Naive thymus-derived CD4-positive, alpha-beta T cell (primary cell): Measurements from ENCODE around the gene EMC6. TPM values are rescaled to one million over a fixed set of nuclear protein-coding genes. Genes with fewer than 3 reads are reported as not detected.

ENCODE experiments used
- ATAC-seq: fragments of 150-1000 bp; cut with Tn5 transposase; 2 replicates; pipeline ENCODE4 v1.10.0; 2021; ENCODE audit warnings: mild to moderate bottlenecking, moderate library complexity
- CTCF ChIA-PET: fragments of 350-600 bp; sonication (Branson Sonifier 250); formaldehyde crosslinking; loops from one replicate; lab custom pipeline; 2021; ENCODE audit warnings: antibody characterized with exemption; lab: Charles Lee
- POLR2A ChIA-PET: fragments of 350-600 bp; sonication (Branson Sonifier 250); formaldehyde crosslinking; loops from one replicate; lab custom pipeline; 2021; ENCODE audit warnings: antibody characterized with exemption, inconsistent platforms; lab: Charles Lee
- DNase-seq, 9 donors: peaks; one replicate each; pipeline versions ENCODE4 v3.0.0 to v3.0.0-alpha.2; 2020 to 2022; ENCODE audit warnings: mixed read lengths in 1 of 9
- H3K27ac ChIP-seq: one replicate; pipeline ENCODE4 v1.7.0; 2013; ENCODE audit warnings: mild to moderate bottlenecking, low read depth, low read length, moderate library complexity
- H3K27me3 ChIP-seq, 2 donors: one replicate each; pipeline ENCODE4 v1.7.0; 2013; ENCODE audit warnings: low read length in 2 of 2, mild to moderate bottlenecking in 2 of 2, moderate library complexity in 2 of 2; ENCODE audit not compliant: control insufficient read depth in 2 of 2, insufficient read depth in 2 of 2
- H3K36me3 ChIP-seq, 3 experiments: 1 replicate in 2 of 3; 2 replicates in 1 of 3; pipeline ENCODE4 v1.7.0; 2013; ENCODE audit warnings: low read length in 3 of 3, mild to moderate bottlenecking in 3 of 3, moderate library complexity in 1 of 3; ENCODE audit not compliant: insufficient read depth in 3 of 3, control insufficient read depth in 2 of 3
- H3K4me1 ChIP-seq, 2 donors: one replicate each; pipeline ENCODE4 v1.7.0; 2013; ENCODE audit warnings: low read length in 2 of 2, mild to moderate bottlenecking in 2 of 2, moderate library complexity in 1 of 2; ENCODE audit not compliant: control insufficient read depth in 2 of 2, insufficient read depth in 2 of 2
- H3K4me3 ChIP-seq: 2 replicates; pipeline ENCODE4 v1.7.0; 2013; ENCODE audit warnings: mild to moderate bottlenecking, low read length
- H3K9me3 ChIP-seq, 3 experiments: 1 replicate in 2 of 3; 2 replicates in 1 of 3; pipeline ENCODE4 v1.7.0; 2013; ENCODE audit warnings: low read length in 3 of 3; ENCODE audit not compliant: control insufficient read depth in 2 of 3
- H3K27ac Mint-ChIP-seq, 9 donors: one replicate each; pipeline ENCODE4 v1.8.0; 2020 to 2022; ENCODE audit warnings: mixed read lengths in 9 of 9, mild to moderate bottlenecking in 8 of 9, moderate library complexity in 5 of 9, inconsistent platforms in 2 of 9
- H3K27me3 Mint-ChIP-seq, 5 donors: one replicate each; pipeline ENCODE4 v1.8.0; 2021 to 2022; ENCODE audit warnings: mixed read lengths in 5 of 5, mild to moderate bottlenecking in 1 of 5
- H3K36me3 Mint-ChIP-seq, 5 donors: one replicate each; pipeline ENCODE4 v1.8.0; 2020 to 2022; ENCODE audit warnings: mixed read lengths in 5 of 5, mild to moderate bottlenecking in 3 of 5, inconsistent platforms in 1 of 5
- H3K4me1 Mint-ChIP-seq, 7 donors: one replicate each; pipeline ENCODE4 v1.8.0; 2020 to 2022; ENCODE audit warnings: mixed read lengths in 7 of 7, mild to moderate bottlenecking in 3 of 7, inconsistent platforms in 1 of 7
- H3K4me3 Mint-ChIP-seq, 10 donors: one replicate each; pipeline ENCODE4 v1.8.0; 2020 to 2022; ENCODE audit warnings: mild to moderate bottlenecking in 10 of 10, mixed read lengths in 10 of 10, moderate library complexity in 6 of 10, inconsistent platforms in 2 of 10
- H3K9me3 Mint-ChIP-seq, 11 donors: one replicate each; pipeline ENCODE4 v1.8.0; 2020 to 2022; ENCODE audit warnings: mixed read lengths in 11 of 11, mild to moderate bottlenecking in 4 of 11, inconsistent platforms in 1 of 11, moderate library complexity in 1 of 11
- intact Hi-C, 2 donors: fragments of 100-400 bp; cut with micrococcal nuclease; formaldehyde crosslinking; loops; one replicate each; pipeline ENCODE4 v1.15.1; 2023
- polyA plus RNA-seq, 2 donors: library from polyadenylated mRNA; unstranded; fragments of 300-500 nt; fragmentation: Illumina TruSeq; gene quantifications; one replicate each; pipeline ENCODE4 v1.2.3, GENCODE V29; 2021
- total RNA-seq, 6 experiments: library from RNA in 5 of 6; stranded (reverse) in 5 of 6; gene quantifications; 1 replicate in 5 of 6; 2 replicates in 1 of 6; pipeline ENCODE4 v1.2.3 and lab custom pipeline; 2021 to 2026

EMC6 gene
- total RNA-seq (10 to 100 TPM; 23.1 to 39.0 (median 31.2) TPM), polyA plus RNA-seq (100 to 1,000 TPM in 1 of 2 donors, 10 to 100 TPM in 1; 76.4 to 133 TPM), total RNA-seq (lab: John Stamatoyannopoulos, UW) (8.5 reads per million, percentile 33 among the genes with 10 or more reads in this experiment)

GRCh38 chr17:3668279-3669084 lies at the start of gene EMC6, which contains the start of gene TAX1BP3:
Gene EMC6 (plus strand): TSS chr17:3668812. CDS start chr17:3669147, 335 bp downstream.
Gene TAX1BP3 (minus strand): TSS chr17:3668578. CDS start chr17:3668526, 52 bp downstream.
- Mint-ChIP-seq H3K4me1 (peaks cover 21 to 43% (median 30%) of the 10 kb centered on the region in 7 donors), H3K9me3 (peaks cover 0 to 2% (median 0%) of the 10 kb centered on the region in 11 donors), H3K27ac (peak within 1 kb of the TSS; percentile 63 to 93 (median 85)), H3K36me3 (peaks cover 0 to 6% (median 0%) of the 10 kb centered on the region in 5 donors), H3K4me3 (peak within 1 kb of the TSS; percentile 82 to 94 (median 91)), H3K27me3 (peaks cover 0 to 2% (median 0%) of the 10 kb centered on the region in 5 donors)
- ATAC-seq (peak; percentile 96), DNase-seq (peak; percentile 97 to 100 (median 100))
- Histone ChIP-seq H3K4me1 (peaks cover 8 to 17% of the 10 kb centered on the region in 2 donors), H3K27me3 (no peaks in the 10 kb centered on the region), H3K27ac (peak within 1 kb of the TSS; percentile 76), H3K4me3 (peak within 1 kb of the TSS; percentile 91), H3K9me3 (no peaks in the 10 kb centered on the region), H3K36me3 (peaks cover 0 to 7% (median 3%) of the 10 kb centered on the region in 3 experiments)
- POLR2A ChIA-PET: interaction anchor here (0.9 to 2.1 kb wide), 3 partner anchors 10 to 55 kb away, joined by 3 to 7 read pairs (median 6); partner anchors contain the start of genes CTNS, HASPIN and SHPK
- intact Hi-C loops: loop anchor here (1.0 to 5.0 kb wide), 11 partner anchors 28 to 958 kb away; partner anchors contain the start of genes CLUH (in 2 of the 2), CTNS (in 2 of the 2), HASPIN (in 2 of the 2) and NCBP3 (in 2 of the 2)
- CTCF ChIA-PET: interaction anchor here (0.6 kb wide), 1 partner anchor 69 kb away, joined by 4 read pairs; no protein-coding TSS in a partner anchor

- CTCF ChIA-PET: no interaction called here
Observed at GRCh38 chr17:3621146-3621720, 47.4 kb upstream of the EMC6 start.

DNA sequence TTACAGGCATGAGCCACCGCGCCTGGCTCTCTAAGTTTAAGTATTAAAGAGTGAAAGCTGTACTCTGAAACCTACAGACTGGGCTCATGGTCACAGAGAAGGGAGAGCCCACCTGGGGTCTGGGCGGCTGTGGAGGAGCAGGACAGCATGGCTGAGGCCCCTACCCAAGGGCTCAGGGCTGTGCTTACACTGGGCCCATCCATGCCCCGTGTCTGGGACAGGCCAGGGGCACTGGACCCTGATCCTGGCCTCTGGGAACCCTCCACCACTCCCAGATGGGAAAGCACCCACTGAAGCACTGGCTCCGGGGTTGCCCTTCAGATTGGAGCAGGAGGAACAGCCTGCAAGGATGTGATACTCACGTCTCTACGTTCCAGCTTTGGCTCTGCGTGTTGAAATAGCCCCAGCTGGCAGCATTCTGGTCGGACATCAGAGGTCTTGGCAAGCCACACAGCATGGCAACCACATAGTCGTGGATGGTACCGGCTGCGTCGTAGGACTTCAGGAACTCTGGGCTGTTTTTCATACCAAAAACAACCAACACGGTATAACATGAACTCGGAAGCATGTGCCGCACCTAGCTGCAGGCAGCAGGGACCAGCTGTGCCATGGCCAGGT lies 45.5 kb upstream of the EMC6 start:
- Mint-ChIP-seq H3K27me3 (no peaks in the 10 kb centered on the region), H3K9me3 (peaks cover 0 to 4% (median 0%) of the 10 kb centered on the region in 11 donors), H3K4me1 (peaks cover 0 to 1% (median 0%) of the 10 kb centered on the region in 7 donors), H3K27ac (no peak overlapping the region), H3K4me3 (no peak overlapping the region), H3K36me3 (peaks cover 4 to 48% (median 36%) of the 10 kb centered on the region in 5 donors)
- Histone ChIP-seq H3K27me3 (no peaks in the 10 kb centered on the region), H3K36me3 (peaks cover 0 to 64% (median 3%) of the 10 kb centered on the region in 3 experiments), H3K4me3 (no peak overlapping the region), H3K27ac (no peak overlapping the region), H3K4me1 (no peaks in the 10 kb centered on the region), H3K9me3 (no peaks in the 10 kb centered on the region)
- POLR2A ChIA-PET: no interaction called here
- ATAC-seq (no peak), DNase-seq (no peak)
- CTCF ChIA-PET: no interaction called here
- intact Hi-C loops: loop anchor here in 1 of 2 donors (10.0 kb wide), 1 partner anchor 778 kb away; no protein-coding TSS in a partner anchor

More at GRCh38 chr17:3621146-3621720, 47.4 kb upstream of the EMC6 start:
- peaks cover 0 to 15% (median 4%) of the 10 kb centered on the region in 11 donors for H3K9me3 Mint-ChIP-seq
- H3K36me3 Mint-ChIP-seq: peaks cover 11 to 56% (median 42%) of the 10 kb centered on the region in 5 donors
- POLR2A ChIA-PET: no interaction called here
- no peak for DNase-seq
- no peak overlapping the region for H3K27ac ChIP-seq
- peaks cover 0 to 61% (median 3%) of the 10 kb centered on the region in 3 experiments for H3K36me3 ChIP-seq
- H3K4me1 Mint-ChIP-seq: no peaks in the 10 kb centered on the region
- no peak overlapping the region for H3K4me3 Mint-ChIP-seq
- H3K27ac Mint-ChIP-seq: no peak overlapping the region
- intact Hi-C loops: loop anchor here in 1 of 2 donors (10.0 kb wide), 1 partner anchor 776 kb away; no protein-coding TSS in a partner anchor
- H3K27me3 Mint-ChIP-seq: no peaks in the 10 kb centered on the region
- H3K4me3 ChIP-seq: no peak overlapping the region
- H3K9me3 ChIP-seq: peaks cover 0 to 10% (median 0%) of the 10 kb centered on the region in 3 experiments
- no peaks in the 10 kb centered on the region for H3K4me1 ChIP-seq
- no peaks in the 10 kb centered on the region for H3K27me3 ChIP-seq
- ATAC-seq: no peak

- Mint-ChIP-seq H3K36me3 (peaks cover 4 to 35% (median 21%) of the 10 kb centered on the region in 5 donors), H3K9me3 (no peaks in the 10 kb centered on the region), H3K4me1 (peaks cover 0 to 4% (median under 1%) of the 10 kb centered on the region in 7 donors), H3K27ac (peak overlapping the region in 1 of 9 donors; percentile 38), H3K4me3 (no peak overlapping the region), H3K27me3 (no peaks in the 10 kb centered on the region)
- no peak overlapping the region for H3K27ac ChIP-seq
- intact Hi-C loops: loop anchor here in 1 of 2 donors (10.0 kb wide), 1 partner anchor 782 kb away; no protein-coding TSS in a partner anchor
- no peaks in the 10 kb centered on the region for H3K27me3 ChIP-seq
- ATAC-seq (no peak), DNase-seq (no peak)
- ChIA-PET POLR2A (interaction anchor here (0.6 to 1.4 kb wide), 2 partner anchors 8 to 9 kb away, joined by 3 to 5 read pairs; partner anchors contain the start of genes CTNS and SHPK), CTCF (no interaction called here)
- peaks cover 0 to 63% (median 4%) of the 10 kb centered on the region in 3 experiments for H3K36me3 ChIP-seq
- H3K4me3 ChIP-seq: no peak overlapping the region
- H3K4me1 ChIP-seq: no peaks in the 10 kb centered on the region
- H3K9me3 ChIP-seq: no peaks in the 10 kb centered on the region
Observed at GRCh38 chr17:3626831-3627768, 41.5 kb upstream of the EMC6 start.

GRCh38 chr17:3627769-3628167 lies 40.8 kb upstream of the EMC6 start:
- no peaks in the 10 kb centered on the region for H3K9me3 Mint-ChIP-seq
- H3K27ac Mint-ChIP-seq: no peak overlapping the region
- CTCF ChIA-PET: no interaction called here

More at GRCh38 chr17:3627769-3628167, 40.8 kb upstream of the EMC6 start:
- no peak overlapping the region for H3K4me3 Mint-ChIP-seq
- DNase-seq (no peak), ATAC-seq (no peak)
- POLR2A ChIA-PET: no interaction called here
- Histone ChIP-seq H3K36me3 (peaks cover 0 to 56% (median 4%) of the 10 kb centered on the region in 3 experiments), H3K27ac (no peak overlapping the region), H3K4me3 (no peak overlapping the region), H3K9me3 (no peaks in the 10 kb centered on the region), H3K4me1 (no peaks in the 10 kb centered on the region), H3K27me3 (no peaks in the 10 kb centered on the region)
- intact Hi-C loops: loop anchor here in 1 of 2 donors (10.0 kb wide), 1 partner anchor 783 kb away; no protein-coding TSS in a partner anchor
- peaks cover 0 to 8% (median 5%) of the 10 kb centered on the region in 7 donors for H3K4me1 Mint-ChIP-seq
- H3K36me3 Mint-ChIP-seq: peaks cover 4 to 39% (median 24%) of the 10 kb centered on the region in 5 donors
- no peaks in the 10 kb centered on the region for H3K27me3 Mint-ChIP-seq
